DND-41 (cell line): ENCODE measurements around the gene ACTR1A.

Source experiments
- CTCF ChIP-seq: IDR thresholded peaks from 2 replicates; pipeline ENCODE4 v1.5.1; 2012; ENCODE audit warnings: borderline replicate concordance, low read length, moderate library complexity, mild to moderate bottlenecking; ENCODE audit not compliant: poor library complexity, severe bottlenecking; ENCODE audit errors: extremely low read depth
- EZH2 ChIP-seq: IDR thresholded peaks from 3 replicates; pipeline ENCODE4 v1.6.1; 2012; ENCODE audit warnings: borderline replicate concordance, low read depth, mild to moderate bottlenecking, moderate library complexity, low read length, inconsistent platforms; ENCODE audit not compliant: severe bottlenecking

- TF ChIP-seq CTCF, result no peak
- TF ChIP-seq EZH2, result no peak
Measured at GRCh38 chr10:102549549-102549948, 47.0 kb upstream of the ACTR1A start.
